GM20000 (cell line): Measurements from ENCODE around the gene FBXW10B.
"Not testable (repeated sequence)": the region's sequence is repeated elsewhere in the genome, so short reads cannot be mapped to it uniquely, and the experiment has no call there.

Source experiments
- DNase-seq: peaks from one replicate; pipeline ENCODE4 v3.0.0; 2012; ENCODE audit warnings: low spot score
- TF ChIP-seq, protein P1 (sequence below): IDR thresholded peaks from 2 replicates; pipeline ENCODE4 v1.5.1; 2012; ENCODE audit warnings: mild to moderate bottlenecking, control low read depth; ENCODE audit errors: extremely low read depth, missing control alignments

Gene FBXW10B

DNA sequence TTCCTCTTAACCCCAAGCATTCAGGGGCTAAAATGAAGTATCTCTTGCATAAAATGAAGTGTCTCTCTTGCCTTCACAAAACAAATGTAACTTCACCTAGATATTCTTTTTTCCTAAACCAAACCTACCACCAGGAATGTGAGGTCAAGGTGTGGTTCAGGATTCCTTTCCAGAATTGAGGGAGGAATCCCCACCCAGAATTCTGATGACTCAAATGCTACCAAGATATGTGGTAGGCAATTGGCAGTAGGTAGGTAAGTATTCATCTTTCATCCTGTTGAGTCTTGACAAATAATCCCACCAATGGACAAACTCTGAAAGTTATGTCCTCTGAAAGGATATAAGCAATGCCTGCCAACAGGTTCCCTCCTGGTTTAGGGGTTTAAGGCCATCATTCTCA, 38.4 kb upstream of the FBXW10B start:
- DNase-seq, result no peak
- TF ChIP-seq, protein P1, sequence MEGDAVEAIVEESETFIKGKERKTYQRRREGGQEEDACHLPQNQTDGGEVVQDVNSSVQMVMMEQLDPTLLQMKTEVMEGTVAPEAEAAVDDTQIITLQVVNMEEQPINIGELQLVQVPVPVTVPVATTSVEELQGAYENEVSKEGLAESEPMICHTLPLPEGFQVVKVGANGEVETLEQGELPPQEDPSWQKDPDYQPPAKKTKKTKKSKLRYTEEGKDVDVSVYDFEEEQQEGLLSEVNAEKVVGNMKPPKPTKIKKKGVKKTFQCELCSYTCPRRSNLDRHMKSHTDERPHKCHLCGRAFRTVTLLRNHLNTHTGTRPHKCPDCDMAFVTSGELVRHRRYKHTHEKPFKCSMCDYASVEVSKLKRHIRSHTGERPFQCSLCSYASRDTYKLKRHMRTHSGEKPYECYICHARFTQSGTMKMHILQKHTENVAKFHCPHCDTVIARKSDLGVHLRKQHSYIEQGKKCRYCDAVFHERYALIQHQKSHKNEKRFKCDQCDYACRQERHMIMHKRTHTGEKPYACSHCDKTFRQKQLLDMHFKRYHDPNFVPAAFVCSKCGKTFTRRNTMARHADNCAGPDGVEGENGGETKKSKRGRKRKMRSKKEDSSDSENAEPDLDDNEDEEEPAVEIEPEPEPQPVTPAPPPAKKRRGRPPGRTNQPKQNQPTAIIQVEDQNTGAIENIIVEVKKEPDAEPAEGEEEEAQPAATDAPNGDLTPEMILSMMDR, result no peak

DNA sequence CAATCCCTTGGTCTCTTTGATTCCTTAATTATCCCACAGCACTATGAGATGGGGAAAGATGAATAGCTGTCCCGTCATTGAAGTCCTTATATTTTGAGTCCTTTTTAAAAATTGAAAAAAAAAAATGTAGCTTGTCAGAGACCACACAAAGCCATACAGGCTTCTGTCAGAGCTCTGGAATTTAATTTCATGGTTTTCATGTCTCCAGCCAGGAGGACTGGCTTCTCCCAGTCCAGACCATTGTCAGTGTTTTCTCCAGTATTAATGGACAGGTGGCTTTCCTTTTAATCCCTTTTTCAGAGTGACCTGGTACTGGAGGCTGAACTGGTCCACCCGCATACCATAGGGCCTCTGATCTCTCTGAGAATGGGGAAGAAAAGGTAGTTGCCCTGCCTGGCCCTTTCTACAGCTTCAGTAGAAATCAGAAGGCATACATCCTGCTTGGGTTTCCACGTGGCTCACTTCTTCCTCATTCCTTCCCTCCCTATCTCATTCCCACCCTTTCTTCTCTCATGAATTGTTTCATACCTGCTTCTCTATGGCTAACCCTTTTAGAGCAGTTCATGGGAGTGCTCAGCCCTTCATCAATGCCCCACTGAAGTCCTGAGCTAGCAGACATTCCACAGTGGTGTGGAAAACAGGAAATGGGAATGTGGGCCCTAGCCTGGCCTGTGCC, 35.5 kb upstream of the FBXW10B start:
- DNase-seq, result no peak
- TF ChIP-seq, protein P1, result no peak

DNA sequence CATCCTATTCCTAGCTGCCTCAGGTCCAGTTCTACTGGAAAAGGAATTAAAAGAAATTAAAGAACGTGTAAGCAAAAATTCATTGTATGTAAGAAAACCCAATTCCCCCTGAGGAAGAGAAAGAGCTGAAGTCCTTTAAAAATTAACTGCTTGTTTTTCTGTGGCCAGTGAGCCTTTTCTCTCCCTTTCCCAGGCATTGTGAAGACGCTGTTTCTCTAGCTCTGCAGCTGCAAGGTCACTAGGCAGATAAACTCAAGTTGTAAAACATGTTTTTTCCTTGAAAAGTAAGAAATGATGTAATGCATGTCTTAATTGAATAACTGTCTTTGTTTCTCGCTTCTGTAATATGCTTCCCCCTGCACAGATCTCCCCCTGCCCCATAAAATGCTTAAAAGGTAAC, 34.9 kb upstream of the FBXW10B start:
- not testable (repeated sequence) for DNase-seq

DNA sequence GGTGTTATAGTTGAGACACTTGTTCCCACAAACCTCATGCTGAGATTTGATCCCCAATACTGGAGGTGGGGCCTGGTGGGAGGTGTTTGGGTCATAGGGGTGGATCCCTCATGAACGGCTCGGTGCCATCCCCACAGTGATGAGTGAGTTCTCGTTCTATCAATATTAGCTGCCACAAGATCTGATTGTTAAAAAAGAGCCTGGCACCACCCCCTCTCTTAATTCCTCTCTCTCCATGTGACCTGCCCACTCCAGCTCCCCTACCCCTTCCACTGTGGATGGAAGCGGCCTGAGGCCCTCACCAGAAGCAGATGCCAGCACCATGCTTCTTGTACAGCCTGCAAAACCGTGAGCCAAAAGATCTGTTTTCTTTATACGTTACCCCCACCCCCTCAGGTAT, 33.5 kb upstream of the FBXW10B start:
- no peak for DNase-seq
- TF ChIP-seq, protein P1, result no peak

DNA sequence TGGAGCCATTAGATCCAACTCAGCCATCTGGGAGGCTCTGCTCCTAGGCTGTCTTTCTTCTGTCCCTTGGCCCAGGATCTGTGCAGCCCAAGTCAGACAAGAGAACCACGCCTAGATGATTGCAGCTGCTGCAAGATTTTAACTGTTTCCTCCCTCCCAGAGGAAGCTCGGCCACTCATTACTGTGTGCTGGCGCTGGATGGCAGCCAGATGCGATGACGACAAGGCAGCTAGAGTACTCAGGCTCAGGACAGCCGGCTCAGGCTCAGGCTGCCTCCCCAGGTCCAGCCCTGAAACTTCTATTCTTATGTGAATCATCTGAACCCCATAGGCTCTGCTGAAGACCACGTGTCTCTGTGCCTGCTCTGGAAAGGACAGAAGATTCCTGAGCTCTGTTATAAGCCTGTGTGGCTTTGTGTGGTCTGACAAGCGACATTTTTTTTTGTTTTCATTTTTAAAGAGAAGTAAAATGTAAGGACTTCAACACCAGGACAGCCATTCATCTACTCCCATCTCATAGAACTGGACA, 32.1 kb upstream of the FBXW10B start:
- peak; percentile 35 for DNase-seq
- TF ChIP-seq, protein P1, result no peak

DNA sequence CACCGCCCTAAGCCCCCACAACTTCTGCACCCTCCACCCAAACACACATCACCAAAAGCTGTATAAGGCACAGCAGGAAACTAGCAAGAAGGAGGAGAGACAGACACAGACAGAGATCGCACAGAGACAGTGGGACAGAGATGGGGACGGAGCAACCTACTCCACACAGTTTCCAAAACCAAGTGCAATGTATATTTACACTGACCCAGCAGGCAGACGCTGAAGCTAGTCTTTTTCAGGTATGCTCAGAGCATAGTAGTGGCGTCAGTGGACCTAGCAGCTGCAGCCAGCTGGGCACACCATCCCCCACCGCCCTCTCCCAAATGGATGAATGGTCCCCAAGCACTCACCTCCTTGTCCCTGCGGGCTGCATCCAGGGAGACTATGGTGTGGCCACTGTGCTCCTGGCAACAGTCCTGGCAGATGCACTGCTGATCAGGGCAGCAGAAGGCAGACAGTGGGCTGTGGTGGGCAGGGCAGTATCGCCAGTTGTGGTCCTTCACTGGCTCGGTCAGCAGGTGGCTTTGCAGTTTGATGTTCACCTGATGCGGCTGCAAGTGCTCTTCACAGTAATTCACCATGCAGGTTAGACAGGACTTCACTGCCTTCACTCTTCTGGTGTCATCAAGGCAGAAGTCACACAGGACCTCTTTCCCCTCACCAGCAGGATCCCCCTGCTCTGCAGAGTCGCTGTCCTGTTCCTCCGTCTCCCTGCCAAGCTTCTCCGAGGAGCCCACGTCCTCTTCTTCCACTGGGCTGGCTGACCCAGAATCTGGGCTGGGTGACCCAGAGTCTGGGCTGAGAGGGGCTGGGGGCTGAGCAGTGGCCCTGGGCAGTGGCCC, 31.5 kb upstream of the FBXW10B start:
- TF ChIP-seq, protein P1, result no peak
- no peak for DNase-seq

DNA sequence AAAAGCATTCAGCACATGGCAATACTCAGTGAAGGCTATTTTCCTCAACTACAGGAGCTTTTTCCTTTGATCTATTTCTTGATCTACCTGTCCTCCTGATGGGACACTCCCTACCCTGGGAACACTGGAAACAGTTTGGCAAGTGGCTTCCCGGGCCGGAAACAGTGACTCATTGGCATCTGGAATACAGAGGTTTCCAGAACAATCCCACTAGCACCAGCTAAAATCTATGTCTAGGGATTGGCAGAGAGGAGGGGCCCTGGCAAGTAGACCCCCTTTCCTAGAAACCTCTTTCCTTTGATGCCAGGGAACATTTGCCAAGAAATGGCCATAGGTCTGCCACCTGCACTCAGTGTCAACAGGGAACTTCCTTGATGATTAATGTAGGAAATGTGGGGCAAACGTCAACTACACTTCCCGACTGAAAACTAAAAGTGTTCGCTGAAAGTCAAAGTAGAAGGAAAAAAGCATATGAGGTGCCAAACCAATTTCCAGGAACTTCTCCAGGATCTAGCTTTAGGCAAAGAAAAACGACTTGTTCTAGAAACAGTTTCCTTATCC, 30.4 kb upstream of the FBXW10B start:
- TF ChIP-seq, protein P1, result no peak
- DNase-seq, result no peak
